SU-DHL-6 (cell line): ENCODE measurements around the gene EXPH5.

ENCODE experiments used
- H2AFZ ChIP-seq: fragments of 200-600 bp; sonication (generic); 2 replicates; pipeline ENCODE4 v1.6.1; 2014; ENCODE audit warnings: low read depth, mild to moderate bottlenecking, moderate library complexity, mixed read lengths, antibody characterized with exemption, low read length; ENCODE audit not compliant: severe bottlenecking
- H3F3A ChIP-seq: fragments of 200-600 bp; shearing (Covaris generic); 2 replicates; pipeline ENCODE4 v1.6.0; 2016; ENCODE audit warnings: antibody characterized with exemption, mild to moderate bottlenecking; ENCODE audit not compliant: insufficient read depth
- H3K27ac ChIP-seq: fragments of 200-600 bp; sonication (generic); 2 replicates; pipeline ENCODE4 v1.5.1; 2016; ENCODE audit warnings: low read depth, mild to moderate bottlenecking, low read length, moderate library complexity, mixed read lengths
- H3K27me3 ChIP-seq: fragments of 200-600 bp; sonication (generic), shearing (Covaris generic); 2 replicates; pipeline ENCODE4 v1.6.0; 2014; ENCODE audit warnings: mild to moderate bottlenecking, low read length
- H3K36me3 ChIP-seq: fragments of 200-600 bp; sonication (generic); 2 replicates; pipeline ENCODE4 v1.6.1; 2014; ENCODE audit warnings: mild to moderate bottlenecking, low read length, mixed read lengths
- H3K4me2 ChIP-seq: fragments of 300-600, 200-600 bp; shearing (Covaris generic), sonication (generic); 2 replicates; pipeline ENCODE4 v1.6.0; 2014; ENCODE audit warnings: low read length, low read depth, mild to moderate bottlenecking; ENCODE audit not compliant: poor library complexity, severe bottlenecking
- H3K4me3 ChIP-seq: fragments of 200-600 bp; sonication (generic); 2 replicates; pipeline ENCODE4 v1.5.1; 2014; ENCODE audit warnings: antibody characterized with exemption, low read length, mild to moderate bottlenecking, mixed read lengths; ENCODE audit not compliant: insufficient read depth, poor library complexity, severe bottlenecking
- H3K79me2 ChIP-seq: fragments of 200-600 bp; sonication (generic); 2 replicates; pipeline ENCODE4 v1.6.1; 2014; ENCODE audit warnings: mild to moderate bottlenecking, low read length, moderate library complexity; ENCODE audit not compliant: insufficient read depth
- H3K9ac ChIP-seq: fragments of 200-600 bp; sonication (generic); 2 replicates; pipeline ENCODE4 v1.7.0; 2014; ENCODE audit warnings: mild to moderate bottlenecking, low read length
- H3K9me2 ChIP-seq: fragments of 200-600 bp; sonication (generic); replicated peaks from 2 replicates; pipeline ENCODE4 v1.6.1; 2014; ENCODE audit warnings: low read length; ENCODE audit not compliant: insufficient read depth
- H3K9me3 ChIP-seq: fragments of 200-600 bp; sonication (generic); 2 replicates; pipeline ENCODE4 v1.6.1; 2014; ENCODE audit warnings: low read length, mixed read lengths; ENCODE audit not compliant: insufficient read depth
- H4K20me1 ChIP-seq: fragments of 200-600 bp; sonication (generic); 2 replicates; pipeline ENCODE4 v1.6.1; 2014; ENCODE audit warnings: low read depth, mild to moderate bottlenecking, antibody characterized with exemption, low read length, moderate library complexity, mixed read lengths
- EZH2phosphoT487 ChIP-seq: fragments of 200-600 bp; sonication (generic), shearing (Covaris generic); conservative IDR thresholded peaks from 2 replicates; pipeline ENCODE4 v1.6.1; 2018; ENCODE audit warnings: mild to moderate bottlenecking, antibody characterized with exemption, low read length, moderate library complexity, mixed read lengths
- TF ChIP-seq, protein P1 (sequence below): fragments of 200-600 bp; sonication (generic); IDR thresholded peaks from one replicate; pipeline ENCODE4 v1.5.1; 2017; ENCODE audit warnings: antibody characterized with exemption, mild to moderate bottlenecking, low read length, moderate library complexity; ENCODE audit not compliant: insufficient read depth, poor library complexity, severe bottlenecking

EXPH5 gene

DNA sequence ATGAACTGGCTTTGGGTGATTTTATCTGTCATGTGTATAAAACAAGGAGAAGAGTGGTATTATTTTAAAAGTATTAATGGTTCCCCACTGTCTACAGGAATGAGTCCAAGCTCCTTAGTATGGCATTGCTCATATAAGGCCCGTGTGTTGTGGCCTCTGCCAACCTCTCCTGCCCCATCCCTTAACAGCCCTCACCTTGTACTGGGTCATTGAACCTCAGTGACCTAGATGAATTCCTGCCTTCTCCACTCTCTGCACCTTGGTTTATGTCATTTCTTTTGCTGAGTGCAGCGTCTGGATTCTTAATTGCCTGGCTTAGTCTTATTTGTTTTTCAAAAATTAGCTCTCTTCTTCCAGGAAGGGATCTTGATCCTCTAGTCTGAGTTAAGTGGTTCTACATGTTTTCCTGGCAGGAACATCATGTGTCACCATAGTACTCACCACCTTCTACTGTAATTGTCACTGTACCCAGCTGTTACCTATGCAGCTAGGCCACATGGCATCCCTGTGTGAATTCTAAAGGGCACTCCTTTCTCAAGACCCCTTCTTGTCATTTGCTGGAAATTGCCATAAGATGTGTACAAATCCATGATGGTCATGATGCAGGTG is 59.2 kb downstream of the EXPH5 start:
- no peaks in the 10 kb centered on the region for H4K20me1 ChIP-seq
- H3K27me3 ChIP-seq: no peaks in the 10 kb centered on the region
- H3K27ac ChIP-seq: no peak overlapping the region
- H3K4me2 ChIP-seq: no peak overlapping the region
- no peak for TF ChIP-seq EZH2phosphoT487
- TF ChIP-seq, protein P1, sequence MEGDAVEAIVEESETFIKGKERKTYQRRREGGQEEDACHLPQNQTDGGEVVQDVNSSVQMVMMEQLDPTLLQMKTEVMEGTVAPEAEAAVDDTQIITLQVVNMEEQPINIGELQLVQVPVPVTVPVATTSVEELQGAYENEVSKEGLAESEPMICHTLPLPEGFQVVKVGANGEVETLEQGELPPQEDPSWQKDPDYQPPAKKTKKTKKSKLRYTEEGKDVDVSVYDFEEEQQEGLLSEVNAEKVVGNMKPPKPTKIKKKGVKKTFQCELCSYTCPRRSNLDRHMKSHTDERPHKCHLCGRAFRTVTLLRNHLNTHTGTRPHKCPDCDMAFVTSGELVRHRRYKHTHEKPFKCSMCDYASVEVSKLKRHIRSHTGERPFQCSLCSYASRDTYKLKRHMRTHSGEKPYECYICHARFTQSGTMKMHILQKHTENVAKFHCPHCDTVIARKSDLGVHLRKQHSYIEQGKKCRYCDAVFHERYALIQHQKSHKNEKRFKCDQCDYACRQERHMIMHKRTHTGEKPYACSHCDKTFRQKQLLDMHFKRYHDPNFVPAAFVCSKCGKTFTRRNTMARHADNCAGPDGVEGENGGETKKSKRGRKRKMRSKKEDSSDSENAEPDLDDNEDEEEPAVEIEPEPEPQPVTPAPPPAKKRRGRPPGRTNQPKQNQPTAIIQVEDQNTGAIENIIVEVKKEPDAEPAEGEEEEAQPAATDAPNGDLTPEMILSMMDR: no peak
- no peaks in the 10 kb centered on the region for H3K36me3 ChIP-seq
- no peak overlapping the region for H3K9ac ChIP-seq
- no peaks in the 10 kb centered on the region for H3F3A ChIP-seq
- no peaks in the 10 kb centered on the region for H3K9me3 ChIP-seq
- no peak overlapping the region for H2AFZ ChIP-seq
- no peak overlapping the region for H3K4me3 ChIP-seq
- H3K9me2 ChIP-seq: no peaks in the 10 kb centered on the region
- H3K79me2 ChIP-seq: no peaks in the 10 kb centered on the region

DNA sequence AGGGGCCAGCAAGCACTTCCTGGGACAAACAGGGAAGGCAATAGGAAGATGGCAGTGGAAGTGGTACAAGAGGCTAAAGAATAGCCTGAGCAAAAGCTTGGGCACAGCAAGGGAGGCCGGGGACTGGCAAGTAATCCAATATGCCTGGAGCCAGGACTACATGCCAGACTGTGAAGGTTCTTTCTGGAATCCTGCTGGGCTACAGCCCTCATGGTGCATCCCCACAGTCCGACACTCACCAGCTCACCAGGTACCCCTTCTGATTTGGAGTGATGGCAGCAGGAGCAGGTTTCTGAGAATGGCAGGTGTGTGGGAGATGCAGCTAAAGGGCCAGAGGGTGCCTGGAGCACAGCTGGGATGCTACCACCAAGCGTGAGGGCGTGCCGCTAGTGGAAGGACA is 63.1 kb downstream of the EXPH5 start:
- TF ChIP-seq, protein P1: no peak
- no peak for TF ChIP-seq EZH2phosphoT487
- Histone ChIP-seq H2AFZ (no peak overlapping the region), H3K36me3 (no peaks in the 10 kb centered on the region), H4K20me1 (no peaks in the 10 kb centered on the region), H3K79me2 (no peaks in the 10 kb centered on the region), H3K4me2 (no peak overlapping the region), H3K4me3 (no peak overlapping the region), H3K27ac (no peak overlapping the region), H3K27me3 (no peaks in the 10 kb centered on the region), H3K9me2 (no peaks in the 10 kb centered on the region), H3K9me3 (no peaks in the 10 kb centered on the region), H3K9ac (no peak overlapping the region), H3F3A (no peaks in the 10 kb centered on the region)

DNA sequence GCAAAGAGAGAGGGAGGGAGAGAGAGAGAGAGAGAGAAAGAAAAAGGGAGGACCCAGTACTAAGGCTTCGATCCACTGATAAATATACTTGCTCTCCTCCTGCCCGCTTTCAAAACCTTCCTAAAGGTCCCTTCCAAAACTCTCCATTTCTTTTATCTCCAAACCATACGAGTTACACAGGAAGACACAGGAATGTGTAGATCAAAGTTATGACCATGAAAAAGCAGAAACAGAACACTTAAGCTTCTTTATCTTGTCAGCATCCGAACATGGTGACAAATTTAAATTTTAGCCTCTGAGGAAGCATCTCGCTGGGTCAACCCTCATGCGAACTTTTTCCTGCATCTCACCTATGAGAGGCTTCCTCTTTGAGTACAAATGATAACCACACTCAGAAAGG is 66.2 kb downstream of the EXPH5 start:
- no peaks in the 10 kb centered on the region for H3K9me3 ChIP-seq
- TF ChIP-seq, protein P1: no peak
- no peak for TF ChIP-seq EZH2phosphoT487
- H3K27ac ChIP-seq: no peak overlapping the region
- no peaks in the 10 kb centered on the region for H4K20me1 ChIP-seq
- no peaks in the 10 kb centered on the region for H3F3A ChIP-seq
- no peak overlapping the region for H2AFZ ChIP-seq
- no peak overlapping the region for H3K9ac ChIP-seq
- no peaks in the 10 kb centered on the region for H3K9me2 ChIP-seq
- no peak overlapping the region for H3K4me2 ChIP-seq
- no peaks in the 10 kb centered on the region for H3K79me2 ChIP-seq
- no peak overlapping the region for H3K4me3 ChIP-seq
- no peaks in the 10 kb centered on the region for H3K27me3 ChIP-seq
- H3K36me3 ChIP-seq: no peaks in the 10 kb centered on the region
